ENCODE measurements around the gene PLCB1.
A peak's percentile ranks its signal among the peaks of the same experiment; 100 is the strongest.

GRCh38 chr20:8670893-8671215 lies 538.8 kb downstream of the PLCB1 start:
- TF ChIP-seq GATA3 (IDR thresholded peaks at IDR 0.05; ENCODE audit: low read depth, low read length), result no peak
- peak; percentile 49; the same call in 1 of the 2 replicates for TF ChIP-seq GATA2 (IDR thresholded peaks at IDR 0.05; ENCODE audit: low read depth, low read length)
